GM12892 (cell line): ENCODE results near the gene DNAJB6.

Experiments used
- POLR2A ChIP-seq: IDR thresholded peaks from 2 replicates; pipeline ENCODE4 v1.6.1; 2011; ENCODE audit warnings: low read depth, low read length, control low read depth
- POLR2AphosphoS5 ChIP-seq: IDR thresholded peaks from 2 replicates; pipeline ENCODE4 v1.6.1; 2011; ENCODE audit warnings: low read depth, low read length, control low read depth

- TF ChIP-seq POLR2AphosphoS5 (no peak), POLR2A (no peak)
Observed at GRCh38 chr7:157425137-157425731, 88.4 kb downstream of the DNAJB6 start.
